ENCODE results near the gene SPI1.

DNA sequence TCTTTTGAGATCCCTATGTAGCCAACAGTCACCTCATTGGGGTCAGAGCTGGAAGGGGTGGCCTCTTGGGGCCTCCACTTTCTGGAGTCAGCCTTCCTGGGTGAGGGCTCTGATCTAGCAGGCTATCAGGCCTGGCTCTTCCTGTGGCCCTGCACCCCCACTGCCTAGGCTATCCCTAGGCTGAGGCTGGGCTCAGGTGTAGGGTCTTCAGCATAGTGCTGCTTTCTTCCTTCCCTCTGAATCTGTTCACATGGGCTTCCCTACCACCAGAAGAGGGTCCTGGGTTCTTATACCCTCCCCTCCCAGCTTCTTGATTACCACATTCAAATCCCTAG, 456 bp upstream of the SPI1 start:
- TF ChIP-seq ZFP36 (IDR thresholded peaks at IDR 0.05; ENCODE audit: borderline replicate concordance, partially characterized antibody) (no peak), FOSL2 (IDR thresholded peaks at IDR 0.05) (no peak), FOSL2 (CRISPR knock-in tag; IDR thresholded peaks at IDR 0.05) (no peak)
- TF ChIP-seq, protein P1, sequence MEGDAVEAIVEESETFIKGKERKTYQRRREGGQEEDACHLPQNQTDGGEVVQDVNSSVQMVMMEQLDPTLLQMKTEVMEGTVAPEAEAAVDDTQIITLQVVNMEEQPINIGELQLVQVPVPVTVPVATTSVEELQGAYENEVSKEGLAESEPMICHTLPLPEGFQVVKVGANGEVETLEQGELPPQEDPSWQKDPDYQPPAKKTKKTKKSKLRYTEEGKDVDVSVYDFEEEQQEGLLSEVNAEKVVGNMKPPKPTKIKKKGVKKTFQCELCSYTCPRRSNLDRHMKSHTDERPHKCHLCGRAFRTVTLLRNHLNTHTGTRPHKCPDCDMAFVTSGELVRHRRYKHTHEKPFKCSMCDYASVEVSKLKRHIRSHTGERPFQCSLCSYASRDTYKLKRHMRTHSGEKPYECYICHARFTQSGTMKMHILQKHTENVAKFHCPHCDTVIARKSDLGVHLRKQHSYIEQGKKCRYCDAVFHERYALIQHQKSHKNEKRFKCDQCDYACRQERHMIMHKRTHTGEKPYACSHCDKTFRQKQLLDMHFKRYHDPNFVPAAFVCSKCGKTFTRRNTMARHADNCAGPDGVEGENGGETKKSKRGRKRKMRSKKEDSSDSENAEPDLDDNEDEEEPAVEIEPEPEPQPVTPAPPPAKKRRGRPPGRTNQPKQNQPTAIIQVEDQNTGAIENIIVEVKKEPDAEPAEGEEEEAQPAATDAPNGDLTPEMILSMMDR (IDR thresholded peaks at IDR 0.05), result no peak

All from A549 (cell line).